Esophagus muscularis mucosa (tissue), 4 donors: ENCODE results near the gene TIMP1.

Experiments
- CTCF ChIP-seq, 3 experiments: fragments of 200-600 bp in 2 of 3; fragments of 450-650 bp in 1 of 3; sonication (generic) in 2 of 3; IDR thresholded peaks; one replicate each; pipeline ENCODE4 v1.5.1; 2017 to 2019; ENCODE audit warnings: antibody characterized with exemption in 3 of 3, mild to moderate bottlenecking in 2 of 3, moderate library complexity in 1 of 3
- EP300 ChIP-seq: sonication (generic); formaldehyde crosslinking; IDR thresholded peaks from one replicate; pipeline ENCODE4 v1.6.1; 2017; ENCODE audit warnings: antibody characterized with exemption
- POLR2A ChIP-seq: fragments of 450-650 bp; IDR thresholded peaks from one replicate; pipeline ENCODE4 v1.6.1; 2017; ENCODE audit warnings: antibody characterized with exemption, moderate library complexity, mild to moderate bottlenecking, low read depth
- POLR2AphosphoS5 ChIP-seq, 2 donors: sonication (generic); formaldehyde crosslinking; IDR thresholded peaks; one replicate each; pipeline ENCODE4 v1.6.1; 2017; ENCODE audit warnings: antibody characterized with exemption in 2 of 2

GRCh38 chrX:47586043-47586787 is 4.0 kb downstream of the TIMP1 start:
- TF ChIP-seq POLR2AphosphoS5 (IDR thresholded peaks at IDR 0.05) (no peak), POLR2A (no peak), CTCF (IDR thresholded peaks at IDR 0.05) (no peak), EP300 (no peak)
